GM12865 (cell line): Measurements from ENCODE around the gene FAM180A.

ENCODE experiments used
- DNase-seq: peaks from one replicate; pipeline ENCODE4 v3.0.0; 2010; ENCODE audit warnings: low read depth
- H3K4me3 ChIP-seq: 2 replicates; pipeline ENCODE4 v1.5.1; 2011; ENCODE audit warnings: mild to moderate bottlenecking, low read depth, low read length, control low read depth
- CTCF ChIP-seq: IDR thresholded peaks from 2 replicates; pipeline ENCODE4 v1.5.1; 2011; ENCODE audit warnings: low read length, control low read depth, low read depth, inconsistent platforms; ENCODE audit not compliant: insufficient read depth; ENCODE audit errors: missing control alignments

Gene FAM180A

GRCh38 chr7:135682191-135682590 lies 66.4 kb downstream of the FAM180A start:
- no peak overlapping the region for H3K4me3 ChIP-seq
- no peak for TF ChIP-seq CTCF
- no peak for DNase-seq

- no peak for DNase-seq
Measured at GRCh38 chr7:135681762-135682161, 66.9 kb downstream of the FAM180A start.

More at GRCh38 chr7:135681762-135682161, 66.9 kb downstream of the FAM180A start:
- no peak for TF ChIP-seq CTCF
- H3K4me3 ChIP-seq = no peak overlapping the region
